ENCODE results near the gene RPP30.
A peak's percentile ranks its signal among the peaks of the same experiment; 100 is the strongest.

The RPP30 gene

GRCh38 chr10:90924552-90924951, 52.8 kb downstream of the RPP30 start:
- Histone ChIP-seq H3K27ac (no peak overlapping the region), H3K27me3 (replicated peaks) (no peaks in the 10 kb centered on the region), H3K36me3 (replicated peaks) (peaks cover 6% of the 10 kb centered on the region), H3K4me3 (ENCODE audit: low read depth, low read length) (no peak overlapping the region)
- in situ Hi-C loops (cut with HindIII; ENCODE audit: low pct_ligation_motif_present, low sequenced_read_pairs): loop anchor here (25.0 kb wide), 1 partner anchor 338 kb away; no protein-coding TSS in a partner anchor
- no peak for DNase-seq
- TF ChIP-seq CTCF (IDR thresholded peaks at IDR 0.05; ENCODE audit: low read depth, low read length, missing control alignments): no peak

GRCh38 chr10:90925079-90926029, 53.6 kb downstream of the RPP30 start:
- in situ Hi-C loops (cut with HindIII; ENCODE audit: low pct_ligation_motif_present, low sequenced_read_pairs): no loop called here
- no peak for TF ChIP-seq CTCF (IDR thresholded peaks at IDR 0.05; ENCODE audit: low read depth, low read length, missing control alignments)
- no peaks in the 10 kb centered on the region for H3K36me3 ChIP-seq (replicated peaks)
- H3K27me3 ChIP-seq (replicated peaks): no peaks in the 10 kb centered on the region
- DNase-seq: no peak
- H3K4me3 ChIP-seq (ENCODE audit: low read depth, low read length): no peak overlapping the region
- H3K27ac ChIP-seq: no peak overlapping the region

- no peak overlapping the region for H3K4me3 ChIP-seq (ENCODE audit: low read depth, low read length)
Observed at GRCh38 chr10:90927293-90927692, 55.5 kb downstream of the RPP30 start.

GRCh38 chr10:90929179-90929578, 57.4 kb downstream of the RPP30 start:
- in situ Hi-C loops (cut with HindIII; ENCODE audit: low pct_ligation_motif_present, low sequenced_read_pairs): no loop called here
- Histone ChIP-seq H3K36me3 (replicated peaks) (no peaks in the 10 kb centered on the region), H3K4me3 (ENCODE audit: low read depth, low read length) (no peak overlapping the region), H3K27me3 (replicated peaks) (no peaks in the 10 kb centered on the region), H3K27ac (peak overlapping the region; percentile 13)
- no peak for TF ChIP-seq CTCF (IDR thresholded peaks at IDR 0.05; ENCODE audit: low read depth, low read length, missing control alignments)
- no peak for DNase-seq

More at GRCh38 chr10:90927293-90927692, 55.5 kb downstream of the RPP30 start:
- DNase-seq: no peak
- no peak for TF ChIP-seq CTCF (IDR thresholded peaks at IDR 0.05; ENCODE audit: low read depth, low read length, missing control alignments)
- Histone ChIP-seq H3K27ac (no peak overlapping the region), H3K27me3 (replicated peaks) (no peaks in the 10 kb centered on the region), H3K36me3 (replicated peaks) (no peaks in the 10 kb centered on the region)
- in situ Hi-C loops (cut with HindIII; ENCODE audit: low pct_ligation_motif_present, low sequenced_read_pairs): no loop called here

- Histone ChIP-seq H3K27me3 (replicated peaks) (no peaks in the 10 kb centered on the region), H3K36me3 (replicated peaks) (no peaks in the 10 kb centered on the region), H3K4me3 (ENCODE audit: low read depth, low read length) (no peak overlapping the region), H3K27ac (peak overlapping the region; percentile 79)
- in situ Hi-C loops (cut with HindIII; ENCODE audit: low pct_ligation_motif_present, low sequenced_read_pairs): no loop called here
- TF ChIP-seq CTCF (IDR thresholded peaks at IDR 0.05; ENCODE audit: low read depth, low read length, missing control alignments): no peak
- peak; percentile 72 for DNase-seq
Observed at GRCh38 chr10:90930070-90930837, 58.5 kb downstream of the RPP30 start.
